Adipose tissue (tissue), 3 donors: ENCODE measurements around the gene ATP6V0A1. TPM values are rescaled to one million over a fixed set of nuclear protein-coding genes. Genes with fewer than 3 reads are reported as not detected.
"Not testable (repeated sequence)": the region's sequence is repeated elsewhere in the genome, so short reads cannot be mapped to it uniquely, and the experiment has no call there.

Source experiments
- H3K27ac ChIP-seq: one replicate; pipeline ENCODE4 v1.5.1; 2013; ENCODE audit warnings: low read depth, low read length
- WGBS, 3 donors: extraction: QIAGEN DNeasy Blood & Tissue Kit; methylation state at CpG; one replicate each; pipeline ENCODE4 v1.1.7; 2013; 5-methylcytosine and 5-hydroxymethylcytosine counted together
- polyA plus RNA-seq, 3 donors: library from polyadenylated mRNA; stranded (reverse); fragments of 200-250 nt; gene quantifications; one replicate each; pipeline ENCODE4 v1.2.3, GENCODE V29; 2013
- donor health status: healthy with polysubstance abuse.
- donor health status: Bipolar disorder and iron deficiency.
- donor health status: healthy.

The ATP6V0A1 gene
- polyA plus RNA-seq: 10 to 100 TPM; 17.6 to 30.5 (median 25.8) TPM

DNA sequence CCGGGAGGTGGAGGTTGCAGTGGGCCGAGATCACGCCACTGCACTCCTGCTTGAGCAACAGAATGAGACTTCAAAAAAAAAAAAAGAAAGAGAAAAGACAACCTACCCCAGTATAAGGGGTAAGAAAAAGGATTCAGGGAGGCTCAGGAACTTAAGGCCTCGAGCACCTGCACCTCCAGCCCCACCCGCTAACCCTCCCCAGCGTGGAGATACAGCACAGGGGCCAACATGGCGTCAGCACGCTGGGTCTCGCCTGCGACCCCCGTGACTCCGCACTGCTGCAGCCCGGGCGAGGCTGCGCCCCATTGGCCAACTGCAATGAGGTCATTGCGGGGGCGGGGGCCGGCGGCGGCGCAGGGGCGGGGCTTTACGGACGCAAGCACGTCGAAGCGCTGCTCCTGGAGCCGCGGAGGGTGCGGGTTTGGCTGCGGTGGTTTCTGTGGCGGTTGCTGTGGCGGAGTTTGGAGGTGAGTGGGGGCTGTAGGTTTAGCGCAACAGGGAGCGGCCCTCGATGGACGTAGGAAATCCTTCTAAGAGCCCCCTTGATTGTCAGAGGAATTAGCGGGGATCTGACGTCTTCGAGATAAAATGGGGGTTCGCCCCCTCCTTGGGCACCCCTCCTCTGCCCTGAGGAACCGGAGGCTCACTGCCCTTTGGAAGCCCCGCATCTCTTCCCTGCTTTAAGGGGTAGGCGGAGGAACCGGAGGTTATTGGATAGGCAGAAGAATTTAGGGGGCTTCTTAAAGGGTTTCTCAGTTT is at the start of gene ATP6V0A1:
Gene ATP6V0A1 (plus strand): TSS at position 382 of the 759 bp plus-strand sequence. CDS start 2,017 bp downstream, outside the sequence.
- 1% methylated on average over 45 of the region's 45 CpGs for WGBS, 3 donors
- peak within 1 kb of the TSS; percentile 61 for H3K27ac ChIP-seq

DNA sequence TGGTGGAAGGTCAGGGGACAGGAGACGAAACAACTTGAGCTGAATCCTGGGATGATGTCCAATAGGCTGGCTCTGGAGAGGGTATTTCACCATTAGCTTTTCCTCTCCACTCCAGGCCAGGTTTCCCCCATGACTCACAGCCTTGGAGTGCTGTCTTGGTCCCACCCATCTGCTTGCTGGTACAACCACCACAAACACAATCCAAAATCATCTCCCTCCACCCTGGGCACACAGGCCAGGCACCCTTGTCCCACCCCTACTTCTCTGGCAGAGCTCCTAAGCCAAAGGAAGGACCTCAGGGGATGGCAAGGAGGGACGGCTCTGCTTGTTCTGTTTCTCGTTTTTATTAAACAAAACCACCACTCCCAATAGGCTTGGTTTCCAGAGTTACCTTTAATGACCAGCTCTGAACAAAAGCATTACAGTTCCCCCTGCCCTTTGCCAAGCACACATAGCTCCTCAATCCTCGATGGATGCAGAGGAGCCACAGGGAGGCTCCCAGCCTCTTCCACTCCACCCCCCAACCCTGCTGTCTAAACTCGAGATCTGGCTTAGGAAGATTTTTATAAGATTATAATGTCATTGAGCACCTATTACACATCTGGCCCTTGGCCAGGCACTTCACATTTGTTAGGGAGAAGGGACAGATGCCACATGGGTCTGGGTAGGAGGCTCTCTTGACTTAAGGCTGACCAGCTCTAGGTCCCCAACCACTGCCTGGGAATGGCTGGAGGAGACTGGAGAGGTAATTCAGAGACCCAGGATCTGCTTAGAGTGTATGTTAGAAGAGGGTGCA is 49.0 kb upstream of the ATP6V0A1 start:
- peak overlapping the region; percentile 78 for H3K27ac ChIP-seq
- WGBS, 3 donors: 17 to 40% (median 23%) methylated on average over 5 of the region's 5 CpGs

DNA sequence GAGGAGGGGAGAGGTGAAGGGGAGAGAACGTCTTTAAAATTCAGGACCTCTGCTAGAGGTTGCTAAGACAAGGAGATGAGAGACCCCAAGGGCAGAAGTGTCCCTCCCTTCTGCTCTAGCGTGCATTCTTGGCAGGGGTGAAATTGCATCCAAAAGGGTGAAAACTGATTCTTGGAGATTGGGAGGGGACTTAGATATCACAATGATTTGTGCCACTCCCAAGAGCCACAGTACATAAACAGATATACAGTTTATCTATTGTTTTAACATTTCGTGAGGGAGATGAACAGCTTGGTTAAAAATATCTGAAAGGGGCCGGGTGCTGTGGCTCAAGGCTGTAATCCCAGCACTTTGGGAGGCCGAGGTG is 48.4 kb upstream of the ATP6V0A1 start:
- WGBS, 3 donors: 57 to 85% (median 58%) methylated on average over 5 of the region's 5 CpGs
- peak overlapping the region; percentile 78 for H3K27ac ChIP-seq

DNA sequence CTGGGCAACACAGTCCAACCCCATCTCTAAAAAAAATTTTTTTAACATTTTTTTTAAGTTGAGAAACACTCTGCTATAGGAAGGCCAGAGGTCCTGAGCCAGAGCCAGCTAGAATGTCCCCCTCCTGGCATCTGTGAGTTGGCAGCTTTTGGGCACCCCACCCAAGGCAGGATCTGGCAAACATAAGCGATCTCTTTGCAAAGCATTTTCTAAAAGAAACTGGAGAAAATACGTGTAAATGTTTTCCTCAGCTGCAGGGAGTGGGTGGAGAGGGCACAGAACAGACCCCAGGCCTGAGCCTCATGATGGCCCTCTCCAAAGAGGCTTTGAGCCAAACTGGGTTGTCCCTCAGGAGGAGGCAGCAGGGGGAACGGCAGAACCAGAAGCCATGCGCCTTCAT is 47.3 kb upstream of the ATP6V0A1 start:
- 28 to 74% (median 31%) methylated on average over 4 of the region's 4 CpGs for WGBS, 3 donors

DNA sequence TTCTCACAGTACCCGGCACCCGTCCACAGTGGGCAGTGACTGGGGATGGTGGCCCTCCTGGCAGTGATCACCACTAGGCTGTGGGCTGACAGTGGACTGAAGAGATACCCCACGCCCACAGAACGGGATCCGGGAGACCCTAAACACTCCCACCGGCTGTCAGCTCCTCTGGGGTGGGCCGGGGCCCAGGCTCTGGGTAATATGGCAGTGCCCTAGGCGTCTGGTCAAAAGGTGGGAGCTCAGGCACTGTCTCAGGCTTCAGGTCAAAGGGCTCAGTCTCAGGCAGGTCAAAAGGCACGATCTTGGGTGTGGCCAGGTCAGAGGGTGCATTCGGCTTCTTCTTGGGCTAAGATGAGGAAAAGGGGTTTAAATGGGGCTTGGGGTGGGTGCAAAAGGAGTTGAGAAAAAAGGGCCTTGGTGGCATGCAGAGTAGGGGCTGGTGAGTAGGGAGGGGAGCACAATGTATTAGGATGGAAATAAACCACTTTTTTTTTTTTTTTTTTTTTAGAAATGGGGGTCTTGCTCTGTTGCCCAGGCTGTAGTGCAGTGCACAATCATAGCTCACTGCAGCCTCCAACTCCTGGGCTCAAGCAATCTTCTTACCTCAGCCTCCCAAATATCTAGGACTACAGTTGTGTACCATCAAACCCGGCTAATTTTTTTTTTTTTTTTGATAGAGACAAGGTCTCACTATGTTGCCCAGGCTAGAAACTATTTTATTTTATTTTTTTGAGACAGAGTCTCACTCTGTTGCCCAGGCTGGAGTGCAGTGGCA is 46.6 kb upstream of the ATP6V0A1 start:
- WGBS, 3 donors: 50 to 80% (median 58%) methylated on average over 10 to 11 of the region's 11 CpGs
- no peak overlapping the region for H3K27ac ChIP-seq

More for the DNA sequence above, 47.3 kb upstream of the ATP6V0A1 start:
- no peak overlapping the region for H3K27ac ChIP-seq

DNA sequence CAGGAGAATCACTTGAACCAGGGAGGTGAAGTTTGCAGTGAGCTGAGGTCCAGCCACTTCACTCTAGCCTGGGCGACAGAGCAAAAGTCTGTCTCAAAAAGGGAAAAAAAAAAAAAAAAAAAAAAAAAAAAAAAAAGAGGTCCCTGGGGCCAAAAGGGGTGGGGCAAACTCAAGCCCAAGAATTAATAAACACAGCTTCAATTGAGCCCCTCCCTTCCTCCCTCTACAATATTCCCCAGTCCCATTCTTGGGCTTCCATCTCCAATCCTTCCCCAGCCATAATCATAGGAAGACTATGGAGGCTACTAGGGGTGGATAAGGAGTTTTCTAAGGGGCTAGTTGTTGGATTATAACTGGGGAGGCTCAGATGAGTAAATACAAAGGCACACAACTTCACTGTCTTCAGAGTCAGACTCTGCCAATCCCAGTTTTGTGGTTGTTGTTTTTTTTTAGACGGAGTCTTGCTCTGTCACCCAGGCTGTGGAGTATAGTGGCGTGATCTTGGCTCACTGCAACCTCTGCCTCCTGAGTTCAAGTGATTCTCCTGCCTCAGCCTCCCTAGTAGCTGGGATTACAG is 45.1 kb upstream of the ATP6V0A1 start:
- WGBS, 3 donors: 59 to 95% (median 61%) methylated on average over 3 of the region's 3 CpGs
- H3K27ac ChIP-seq: no peak overlapping the region

DNA sequence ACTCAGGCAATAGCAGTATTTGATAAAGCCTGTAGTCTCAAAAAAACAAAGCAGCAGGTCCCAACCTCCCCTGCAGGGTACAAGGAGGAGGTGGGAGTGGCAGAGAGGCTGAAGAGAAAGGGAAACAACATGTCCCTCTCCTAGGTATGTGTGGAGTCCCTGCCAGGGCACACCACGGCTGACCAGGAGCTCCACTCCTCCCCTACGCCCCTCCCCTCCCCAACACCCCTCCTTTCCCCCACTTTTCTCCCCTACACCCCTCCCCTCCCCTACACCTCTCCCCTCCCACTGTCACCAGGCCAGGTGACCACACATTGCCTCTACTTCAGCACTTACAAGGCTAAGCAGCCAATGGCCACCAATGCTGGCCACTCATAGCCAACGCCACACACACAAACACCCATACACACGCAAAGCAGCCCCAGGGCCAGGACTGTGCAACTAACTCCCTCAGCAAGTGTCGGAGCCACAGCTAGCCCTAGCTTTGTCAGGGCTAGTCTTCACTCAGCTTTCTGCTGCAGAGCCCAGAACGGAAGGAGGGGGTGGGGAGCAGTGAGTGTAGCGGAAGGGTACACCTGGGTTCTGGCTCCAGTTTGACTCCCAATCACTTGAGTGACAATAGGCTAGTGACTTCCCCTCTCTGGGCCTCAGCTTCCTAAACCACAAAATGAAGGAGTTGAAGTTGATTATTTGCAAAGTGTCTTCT is 43.8 kb upstream of the ATP6V0A1 start:
- H3K27ac ChIP-seq: no peak overlapping the region
- 29 to 72% (median 39%) methylated on average over 7 of the region's 7 CpGs for WGBS, 3 donors

DNA sequence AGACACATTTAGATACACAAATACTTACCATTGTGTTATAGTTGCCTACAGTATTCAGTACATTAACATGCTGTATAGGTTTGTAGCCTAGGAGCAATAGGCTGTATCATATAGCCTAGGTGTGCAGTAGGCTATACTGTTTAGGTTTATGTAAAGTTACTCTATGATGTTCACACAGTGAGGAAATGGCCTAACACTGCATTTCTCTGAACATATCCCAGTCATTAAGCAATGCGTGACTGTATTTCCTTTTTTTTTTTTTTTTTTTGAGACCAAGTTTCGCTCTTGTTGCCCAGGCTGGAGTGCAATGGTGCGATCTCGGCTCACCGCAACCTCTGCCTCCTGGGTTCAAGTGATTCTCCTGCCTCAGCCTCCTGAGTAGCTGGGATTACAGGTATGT is 40.7 kb upstream of the ATP6V0A1 start:
- WGBS, 3 donors: 41 to 84% (median 44%) methylated on average over 4 to 5 of the region's 5 CpGs

DNA sequence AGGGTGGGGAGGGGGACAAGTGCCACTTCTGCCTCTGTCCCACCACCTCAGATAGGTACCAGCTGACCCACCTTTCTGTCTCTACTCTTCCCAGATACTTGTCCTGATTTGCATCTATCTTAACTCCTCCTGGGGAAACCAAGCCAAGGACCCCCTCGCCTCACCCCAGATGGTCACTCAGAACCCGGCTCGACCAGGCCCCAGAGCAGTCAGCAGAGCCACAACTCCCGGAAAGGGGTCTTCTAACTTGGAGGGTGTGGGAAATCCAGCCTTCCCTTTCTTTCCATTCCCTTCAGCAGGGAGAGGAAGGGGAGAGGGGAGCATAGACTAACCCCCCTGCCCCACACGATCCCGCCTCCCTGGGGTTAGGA is 37.6 kb upstream of the ATP6V0A1 start:
- WGBS, 3 donors: 11 to 58% (median 14%) methylated on average over 6 of the region's 6 CpGs
- H3K27ac ChIP-seq: peak overlapping the region; percentile 31

More for the DNA sequence above, 40.7 kb upstream of the ATP6V0A1 start:
- H3K27ac ChIP-seq: not testable (repeated sequence)

DNA sequence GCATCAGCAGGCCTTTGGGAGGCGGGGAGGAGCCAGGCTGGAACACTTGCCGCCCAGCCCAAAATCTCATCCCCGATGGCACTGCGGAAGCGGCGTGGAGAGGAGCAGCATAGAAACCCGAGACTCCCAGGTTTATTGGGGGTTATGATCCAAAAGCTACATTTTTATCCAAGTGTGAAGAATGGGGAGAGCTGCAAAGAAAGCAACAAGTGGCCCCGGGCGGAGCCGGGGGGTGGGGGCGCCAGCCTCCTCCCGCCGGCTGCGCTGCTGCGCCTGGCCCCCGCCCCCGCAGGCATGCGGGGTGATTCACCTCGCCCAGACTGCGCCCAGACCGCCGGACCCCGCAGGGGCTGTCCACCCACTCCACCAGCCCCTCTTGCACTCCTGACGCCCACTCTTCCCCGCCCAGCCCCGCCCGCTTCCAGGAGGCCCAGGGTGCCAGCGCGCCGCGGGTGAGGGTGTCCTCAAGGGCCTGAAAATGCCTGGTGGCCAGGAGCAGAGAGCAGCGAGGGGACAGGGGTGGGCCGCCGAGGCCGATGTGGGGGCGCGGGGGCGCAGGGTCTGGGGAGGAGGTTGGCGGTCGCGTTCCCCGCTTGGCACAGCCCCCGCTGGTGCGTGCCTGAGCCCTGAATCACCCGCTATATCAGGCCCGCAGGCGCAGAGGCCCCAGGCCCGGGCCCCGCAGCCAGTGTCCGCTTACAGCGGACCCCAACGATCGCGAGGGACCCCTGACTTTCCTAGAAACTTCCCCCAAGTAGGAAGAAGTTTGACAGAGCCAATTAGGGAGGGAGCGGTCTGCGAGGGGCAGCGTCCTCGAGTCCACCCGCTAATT is 37.0 kb upstream of the ATP6V0A1 start:
- WGBS, 3 donors: 1 to 26% (median 2%) methylated on average over 57 to 59 of the region's 59 CpGs
- H3K27ac ChIP-seq: peak overlapping the region; percentile 48

DNA sequence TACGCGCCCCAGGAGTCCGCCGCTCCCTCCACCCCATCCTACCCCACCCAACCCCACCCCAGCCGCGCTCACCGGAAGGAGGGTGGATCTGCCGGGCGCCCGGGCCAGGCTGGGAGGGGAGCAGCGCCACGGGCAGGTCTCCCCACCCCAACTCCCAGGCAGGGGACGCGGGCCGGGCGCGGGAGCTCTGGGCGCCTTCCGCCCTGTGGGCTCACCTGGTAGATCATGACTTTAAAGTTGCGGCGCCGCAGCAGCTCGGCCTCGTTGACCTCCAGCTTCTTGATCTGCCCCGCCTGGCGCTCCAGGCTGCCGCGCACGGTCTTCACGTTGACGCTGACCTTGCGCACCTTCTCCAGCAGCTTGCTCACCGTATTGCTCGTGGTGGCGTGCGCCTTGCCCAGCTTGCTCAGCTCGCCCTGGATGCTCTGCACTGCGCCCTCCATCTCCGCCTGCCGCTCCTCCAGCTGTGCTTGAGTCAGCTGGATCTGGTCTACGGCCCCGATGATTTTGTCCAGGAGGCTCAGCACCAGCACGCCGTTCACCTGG is 36.2 kb upstream of the ATP6V0A1 start:
- 1% methylated on average over 32 to 44 of the region's 44 CpGs for WGBS, 3 donors
- H3K27ac ChIP-seq: peak overlapping the region; percentile 48

DNA sequence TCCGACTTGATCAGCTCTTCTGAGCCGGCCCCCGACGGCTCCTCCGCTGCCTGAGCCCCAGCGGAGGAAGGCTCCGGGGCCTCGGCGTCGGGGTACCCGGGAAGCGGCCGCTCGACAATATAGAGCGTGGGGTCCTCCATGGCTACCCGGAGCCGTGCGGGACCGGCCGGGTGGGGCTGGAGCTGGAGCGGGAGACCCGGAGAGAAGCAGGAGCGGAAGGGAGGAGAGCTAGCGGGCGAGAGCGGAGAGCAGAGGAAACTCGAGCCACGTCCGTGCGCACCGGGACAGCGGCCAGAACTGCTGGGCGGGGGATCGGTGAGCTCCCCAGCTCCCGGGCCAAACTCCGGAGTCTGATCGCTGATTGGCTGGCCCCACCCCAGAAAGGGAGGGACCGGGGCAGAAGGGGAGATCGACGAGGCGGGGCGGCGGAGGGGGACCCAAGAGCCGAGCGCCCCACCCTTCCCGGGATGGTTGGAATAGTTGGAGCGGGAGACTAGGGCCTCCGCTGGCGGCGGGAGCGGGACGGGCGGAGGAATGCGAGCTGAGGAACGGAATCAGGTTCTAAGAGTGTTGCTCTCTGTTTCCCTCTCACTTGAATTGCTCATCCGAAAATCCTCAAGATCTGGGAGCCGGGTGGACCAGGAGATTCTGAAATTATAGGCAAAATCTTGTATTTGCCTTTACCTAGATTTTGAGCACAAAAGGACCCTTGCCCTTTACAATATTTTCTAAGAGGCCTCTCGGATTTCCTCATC is 35.5 kb upstream of the ATP6V0A1 start, which contains the start of gene CAVIN1:
Gene CAVIN1 (minus strand): TSS at position 299 of the 755 bp plus-strand sequence. CDS start 159 bp downstream, at position 140.
- H3K27ac ChIP-seq: peak within 1 kb of the TSS; percentile 48
- 2 to 4% (median 2%) methylated on average over 51 to 58 of the region's 58 CpGs for WGBS, 3 donors

DNA sequence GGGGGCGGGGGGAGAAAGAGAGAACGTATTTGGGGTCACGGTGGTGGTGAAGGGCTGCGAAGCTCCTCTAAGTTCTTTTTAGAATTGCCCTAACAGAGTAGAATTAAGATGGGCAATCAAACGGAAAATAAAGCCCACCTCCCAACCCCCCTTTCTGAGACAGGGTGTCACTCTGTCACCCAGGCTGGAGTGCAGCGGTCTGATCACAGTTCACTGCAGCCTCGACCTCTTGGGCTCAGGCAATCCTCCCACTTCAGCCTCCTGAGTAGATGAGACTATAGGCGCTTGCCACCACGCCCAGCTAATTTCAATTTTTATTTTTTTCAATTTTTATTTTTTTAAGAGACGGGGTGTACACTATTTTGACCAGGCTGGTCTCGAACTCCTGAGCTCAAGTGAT is 34.9 kb upstream of the ATP6V0A1 start:
- no peak overlapping the region for H3K27ac ChIP-seq
- 63 to 68% (median 67%) methylated on average over 11 of the region's 11 CpGs for WGBS, 3 donors

DNA sequence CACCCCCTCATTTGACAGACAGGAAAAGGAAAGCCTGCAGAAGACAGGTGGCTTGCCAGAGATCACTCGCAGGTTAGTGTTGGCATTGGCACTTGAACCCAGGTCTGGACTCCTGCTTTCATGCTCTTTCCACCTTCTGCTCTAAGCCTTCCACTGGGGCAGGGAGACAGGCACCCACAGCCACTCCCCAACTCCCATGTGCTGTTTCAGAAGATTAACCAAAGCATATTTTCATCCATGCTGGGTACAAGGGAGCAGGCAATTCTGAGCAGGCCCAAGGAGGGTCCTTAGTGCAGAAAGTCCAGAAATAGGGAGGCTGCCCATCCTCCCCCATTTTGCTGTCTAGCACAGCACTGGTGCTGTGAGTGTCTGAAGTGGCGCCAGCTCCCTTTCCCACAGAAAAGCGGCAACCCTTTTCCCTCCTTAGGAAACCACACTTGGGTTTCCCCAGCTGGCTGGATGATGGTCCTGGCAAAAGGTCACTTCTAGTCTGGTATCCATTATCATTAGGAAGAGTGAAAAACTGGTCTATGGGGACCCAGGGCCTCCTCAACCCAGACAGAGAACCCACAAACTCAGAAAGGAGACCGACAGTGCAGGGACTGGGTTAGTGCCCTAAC is 33.6 kb upstream of the ATP6V0A1 start:
- 48 to 89% (median 53%) methylated on average over 4 of the region's 4 CpGs for WGBS, 3 donors
- H3K27ac ChIP-seq: no peak overlapping the region

DNA sequence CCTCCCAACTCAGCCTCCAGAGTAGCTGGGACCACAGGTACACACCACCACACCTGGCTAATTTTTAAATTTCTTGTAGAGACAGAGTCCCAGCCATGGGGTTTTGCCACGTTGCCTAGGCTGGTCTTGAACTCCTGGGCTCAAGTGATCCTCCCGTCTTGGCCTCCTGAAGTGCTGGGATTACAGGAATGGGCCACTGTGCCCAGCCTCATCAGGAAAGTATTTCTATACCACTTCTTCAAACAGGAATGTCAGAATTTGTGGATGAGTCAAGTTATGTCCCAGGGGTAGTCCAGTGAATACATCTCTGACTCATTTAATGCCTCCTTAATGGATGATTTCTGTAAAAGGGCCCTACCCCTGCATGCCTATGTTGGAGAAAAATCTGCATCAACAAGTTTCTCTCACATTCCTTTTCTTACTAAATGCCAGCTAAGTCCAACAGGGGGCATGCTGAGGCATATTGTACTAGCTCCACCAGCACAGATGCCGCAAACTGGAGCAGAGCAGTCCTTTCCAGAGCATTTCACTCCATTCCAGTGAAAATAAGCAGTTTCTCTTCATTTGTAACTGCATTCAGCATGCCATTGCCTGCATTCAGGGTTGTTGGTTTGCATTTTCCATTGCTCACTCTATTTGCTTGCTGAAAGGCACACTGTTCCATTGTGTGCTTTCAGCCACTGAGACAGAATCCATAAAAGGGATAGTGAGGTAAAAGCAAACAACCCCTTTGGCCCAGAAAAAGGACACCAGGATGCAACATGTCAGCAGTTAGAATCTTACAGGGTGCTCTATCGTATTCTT is 30.3 kb upstream of the ATP6V0A1 start:
- 36 to 57% (median 39%) methylated on average over 4 of the region's 4 CpGs for WGBS, 3 donors

More for the DNA sequence above, 30.3 kb upstream of the ATP6V0A1 start:
- no peak overlapping the region for H3K27ac ChIP-seq
